Natural killer cell (primary cell): Measurements from ENCODE around the gene TOR1AIP2. TPM values are rescaled to one million over a fixed set of nuclear protein-coding genes. Genes with fewer than 3 reads are reported as not detected.

ENCODE experiments used
- ATAC-seq, 3 donors: fragments of 150-1000 bp in 2 of 3; fragments of 200-7000 bp in 1 of 3; cut with Tn5 transposase; 1 replicate in 1 of 3; 2 replicates in 2 of 3; pipeline ENCODE4 v1.10.0; 2021; ENCODE audit warnings: mild to moderate bottlenecking in 2 of 3, moderate library complexity in 2 of 3
- DNase-seq, 2 donors: peaks; one replicate each; pipeline versions ENCODE4 v3.0.0 to v3.0.0-alpha.2; 2013 to 2021; ENCODE audit warnings: mixed read lengths in 1 of 2
- H3K27ac ChIP-seq: one replicate; pipeline ENCODE4 v1.5.1; 2013; ENCODE audit warnings: mild to moderate bottlenecking, low read length
- H3K27me3 ChIP-seq: one replicate; pipeline ENCODE4 v1.6.1; 2013; ENCODE audit warnings: low read length; ENCODE audit not compliant: control insufficient read depth, insufficient read depth
- H3K36me3 ChIP-seq: one replicate; pipeline ENCODE4 v1.6.1; 2013; ENCODE audit warnings: low read length; ENCODE audit not compliant: control insufficient read depth, insufficient read depth
- H3K4me1 ChIP-seq: one replicate; pipeline ENCODE4 v1.6.1; 2013; ENCODE audit warnings: low read length; ENCODE audit not compliant: control insufficient read depth, insufficient read depth
- H3K4me3 ChIP-seq: one replicate; pipeline ENCODE4 v1.5.1; 2013; ENCODE audit warnings: low read length
- H3K9me3 ChIP-seq: one replicate; pipeline ENCODE4 v1.6.1; 2013; ENCODE audit warnings: low read length; ENCODE audit not compliant: control insufficient read depth, insufficient read depth
- H3K27ac Mint-ChIP-seq, 2 donors: one replicate each; pipeline ENCODE4 v1.8.0; 2022; ENCODE audit warnings: mild to moderate bottlenecking in 2 of 2, mixed read lengths in 2 of 2, moderate library complexity in 1 of 2
- H3K27me3 Mint-ChIP-seq, 2 donors: one replicate each; pipeline ENCODE4 v1.8.0; 2022; ENCODE audit warnings: low read depth in 2 of 2, mixed read lengths in 2 of 2
- H3K36me3 Mint-ChIP-seq: one replicate; pipeline ENCODE4 v1.8.0; 2022; ENCODE audit warnings: mixed read lengths
- H3K4me1 Mint-ChIP-seq, 2 donors: one replicate each; pipeline ENCODE4 v1.8.0; 2022; ENCODE audit warnings: mixed read lengths in 2 of 2
- H3K4me3 Mint-ChIP-seq: one replicate; pipeline ENCODE4 v1.8.0; 2022; ENCODE audit warnings: mild to moderate bottlenecking, moderate library complexity, mixed read lengths
- H3K9me3 Mint-ChIP-seq, 2 donors: one replicate each; pipeline ENCODE4 v1.8.0; 2022; ENCODE audit warnings: mixed read lengths in 2 of 2
- CTCF ChIP-seq: fragments of 200-600 bp; IDR thresholded peaks from one replicate; pipeline ENCODE4 v1.8.0; 2022; ENCODE audit warnings: antibody characterized with exemption
- WGBS: methylation state at CpG from one replicate; pipeline ENCODE4 v1.1.7; 2013; ENCODE audit warnings: missing lambda C conversion rate; ENCODE audit not compliant: insufficient coverage; 5-methylcytosine and 5-hydroxymethylcytosine counted together
- intact Hi-C: fragments of 100-400 bp; cut with micrococcal nuclease; formaldehyde crosslinking; loops from one replicate; pipeline ENCODE4 v1.14.2; 2022
- total RNA-seq, 4 donors: library from RNA; stranded (reverse); fragments of 120-200 nt in 1 of 4; gene quantifications; one replicate each; pipeline versions ENCODE4 v1.2.3 to v1.2.4, GENCODE V29; 2013 to 2022

TOR1AIP2 gene
- total RNA-seq, 3 donors from 2014 or later (not counting 1 experiment from before 2014, with no cell fraction given): 68.6 to 74.2 (median 71.7) TPM

- Mint-ChIP-seq H3K27ac (no peak overlapping the region), H3K4me3 (no peak overlapping the region), H3K36me3 (no peaks in the 10 kb centered on the region), H3K4me1 (peaks cover 0 to 6% of the 10 kb centered on the region in 2 donors), H3K27me3 (peaks cover 7 to 13% of the 10 kb centered on the region in 2 donors), H3K9me3 (no peaks in the 10 kb centered on the region)
- no peak for ATAC-seq
- TF ChIP-seq CTCF: no peak
- H3K36me3 ChIP-seq: no peaks in the 10 kb centered on the region
- intact Hi-C loops: no loop called here
- H3K4me3 ChIP-seq: no peak overlapping the region
- DNase-seq: no peak
- H3K27me3 ChIP-seq: no peaks in the 10 kb centered on the region
- no peaks in the 10 kb centered on the region for H3K9me3 ChIP-seq
- 90% methylated on average over 11 of the region's 11 CpGs for WGBS
- H3K4me1 ChIP-seq: peaks cover 3% of the 10 kb centered on the region
- no peak overlapping the region for H3K27ac ChIP-seq
Measured at GRCh38 chr1:179807691-179808485, 69.7 kb downstream of the TOR1AIP2 start.

- ATAC-seq (no peak), DNase-seq (no peak)
- H3K36me3 ChIP-seq: no peaks in the 10 kb centered on the region
- TF ChIP-seq CTCF: no peak
- Mint-ChIP-seq H3K27ac (no peak overlapping the region), H3K4me3 (no peak overlapping the region), H3K36me3 (no peaks in the 10 kb centered on the region), H3K27me3 (peaks cover 4 to 13% of the 10 kb centered on the region in 2 donors), H3K4me1 (peaks cover 0 to 6% of the 10 kb centered on the region in 2 donors), H3K9me3 (no peaks in the 10 kb centered on the region)
- WGBS: 87% methylated on average over 9 of the region's 9 CpGs
- H3K27me3 ChIP-seq: no peaks in the 10 kb centered on the region
- intact Hi-C loops: no loop called here
- H3K27ac ChIP-seq: no peak overlapping the region
- H3K4me3 ChIP-seq: no peak overlapping the region
- no peaks in the 10 kb centered on the region for H3K9me3 ChIP-seq
- peaks cover 3% of the 10 kb centered on the region for H3K4me1 ChIP-seq
Measured at GRCh38 chr1:179807291-179807690, 70.3 kb downstream of the TOR1AIP2 start.

- Histone ChIP-seq H3K4me1 (peaks cover 3% of the 10 kb centered on the region), H3K27ac (no peak overlapping the region), H3K9me3 (no peaks in the 10 kb centered on the region), H3K27me3 (no peaks in the 10 kb centered on the region), H3K4me3 (no peak overlapping the region), H3K36me3 (no peaks in the 10 kb centered on the region)
- no peak overlapping the region for H3K4me3 Mint-ChIP-seq
- WGBS: 57% methylated on average over 4 of the region's 4 CpGs
- intact Hi-C loops: no loop called here
- H3K27me3 Mint-ChIP-seq: peaks cover 4 to 13% of the 10 kb centered on the region in 2 donors
- no peaks in the 10 kb centered on the region for H3K36me3 Mint-ChIP-seq
- ATAC-seq: no peak
- no peak for TF ChIP-seq CTCF
- H3K27ac Mint-ChIP-seq: no peak overlapping the region
- no peak for DNase-seq
- H3K9me3 Mint-ChIP-seq: no peaks in the 10 kb centered on the region
- H3K4me1 Mint-ChIP-seq: peaks cover 0 to 6% of the 10 kb centered on the region in 2 donors
Measured at GRCh38 chr1:179806333-179806732, 71.3 kb downstream of the TOR1AIP2 start.
